Type B pancreatic cell (in vitro differentiated cells): ENCODE data around the gene TTBK1. TPM values are rescaled to one million over a fixed set of nuclear protein-coding genes. Genes with fewer than 3 reads are reported as not detected.

Source experiments
- DNase-seq: peaks from one replicate; pipeline ENCODE4 v3.0.0; 2021; ENCODE audit warnings: mixed read lengths; ENCODE audit not compliant: unreplicated experiment; ENCODE audit errors: extremely low spot score
- H3K27ac Mint-ChIP-seq: 2 replicates; pipeline ENCODE4 v1.8.0; 2021; ENCODE audit warnings: mild to moderate bottlenecking, mixed read lengths
- H3K27me3 Mint-ChIP-seq: 2 replicates; pipeline ENCODE4 v1.8.0; 2021; ENCODE audit warnings: mixed read lengths
- H3K36me3 Mint-ChIP-seq: 2 replicates; pipeline ENCODE4 v1.8.0; 2021; ENCODE audit warnings: mixed read lengths
- H3K4me1 Mint-ChIP-seq: one replicate; pipeline ENCODE4 v1.8.0; 2021; ENCODE audit warnings: mixed read lengths; ENCODE audit not compliant: unreplicated experiment
- H3K4me3 Mint-ChIP-seq: 2 replicates; pipeline ENCODE4 v1.8.0; 2021; ENCODE audit warnings: mild to moderate bottlenecking, mixed read lengths
- H3K9me3 Mint-ChIP-seq: 2 replicates; pipeline ENCODE4 v1.8.0; 2021; ENCODE audit warnings: mixed read lengths
- CTCF ChIP-seq: fragments of 200-600 bp; sonication (generic); conservative IDR thresholded peaks from 2 replicates; pipeline ENCODE4 v1.5.0; 2021; ENCODE audit warnings: antibody characterized with exemption, mild to moderate bottlenecking
- total RNA-seq: library from RNA; stranded (reverse); gene quantifications from 2 replicates; pipeline ENCODE4 v1.2.1, GENCODE V29; 2021; ENCODE audit warnings: low replicate concordance

The TTBK1 gene
- total RNA-seq, 1 donor from 2014 or later = 1.7 TPM

- no peaks in the 10 kb centered on the region for H3K36me3 Mint-ChIP-seq
- no peak for TF ChIP-seq CTCF
- H3K27me3 Mint-ChIP-seq = peaks cover 28% of the 10 kb centered on the region
- H3K4me3 Mint-ChIP-seq = no peak overlapping the region
- DNase-seq = no peak
- H3K27ac Mint-ChIP-seq = no peak overlapping the region
- H3K9me3 Mint-ChIP-seq = no peaks in the 10 kb centered on the region
- H3K4me1 Mint-ChIP-seq = peaks cover 3% of the 10 kb centered on the region
Observed at GRCh38 chr6:43290339-43290904, 47.1 kb downstream of the TTBK1 start.

GRCh38 chr6:43290905-43291355 is 47.6 kb downstream of the TTBK1 start:
- no peaks in the 10 kb centered on the region for H3K36me3 Mint-ChIP-seq
- peaks cover 22% of the 10 kb centered on the region for H3K27me3 Mint-ChIP-seq
- DNase-seq = no peak
- H3K4me3 Mint-ChIP-seq = no peak overlapping the region
- H3K9me3 Mint-ChIP-seq = no peaks in the 10 kb centered on the region
- no peak overlapping the region for H3K27ac Mint-ChIP-seq
- no peak for TF ChIP-seq CTCF
- H3K4me1 Mint-ChIP-seq = peaks cover 3% of the 10 kb centered on the region

GRCh38 chr6:43291708-43292107 is 48.4 kb downstream of the TTBK1 start:
- Mint-ChIP-seq H3K27me3 (peaks cover 22% of the 10 kb centered on the region), H3K4me1 (peaks cover 3% of the 10 kb centered on the region), H3K9me3 (no peaks in the 10 kb centered on the region), H3K36me3 (no peaks in the 10 kb centered on the region), H3K27ac (no peak overlapping the region), H3K4me3 (no peak overlapping the region)
- no peak for TF ChIP-seq CTCF
- DNase-seq = no peak

- no peak for TF ChIP-seq CTCF
- Mint-ChIP-seq H3K36me3 (no peaks in the 10 kb centered on the region), H3K27ac (no peak overlapping the region), H3K27me3 (peaks cover 20% of the 10 kb centered on the region), H3K4me3 (no peak overlapping the region), H3K9me3 (no peaks in the 10 kb centered on the region), H3K4me1 (no peaks in the 10 kb centered on the region)
- no peak for DNase-seq
Observed at GRCh38 chr6:43292341-43292740, 49.1 kb downstream of the TTBK1 start.

GRCh38 chr6:43292763-43293318 is 49.6 kb downstream of the TTBK1 start:
- H3K36me3 Mint-ChIP-seq = no peaks in the 10 kb centered on the region
- H3K27ac Mint-ChIP-seq = no peak overlapping the region
- H3K27me3 Mint-ChIP-seq = peaks cover 20% of the 10 kb centered on the region
- H3K4me3 Mint-ChIP-seq = no peak overlapping the region
- no peaks in the 10 kb centered on the region for H3K4me1 Mint-ChIP-seq
- TF ChIP-seq CTCF = no peak
- no peaks in the 10 kb centered on the region for H3K9me3 Mint-ChIP-seq
- no peak for DNase-seq
